ENCODE measurements around the gene FANCC.

GRCh38 chr9:95237336-95237735 is 80.2 kb downstream of the FANCC start:
- TF ChIP-seq CTCF (conservative IDR thresholded peaks at IDR 0.05; ENCODE audit: low read depth, low read length), result no peak
- no peak for TF ChIP-seq EZH2 (IDR thresholded peaks at IDR 0.05; ENCODE audit: borderline replicate concordance, low read depth, low read length, poor library complexity, severe bottlenecking)
